Endothelial cell of umbilical vein (primary cell): ENCODE data around the gene SLC49A3. TPM values are rescaled to one million over a fixed set of nuclear protein-coding genes. Genes with fewer than 3 reads are reported as not detected.

ENCODE experiments used
- BruUV-seq: library from RNA; stranded (reverse); fragments of 400-500 nt; replicated peaks from 2 replicates; lab custom pipeline; 2021; lab: Mats Ljungman, UMichigan
- CTCF ChIA-PET: fragments of 300-600, 350-600 bp; sonication (Branson Sonifier 250); formaldehyde crosslinking; loops from one replicate; lab custom pipeline; 2021; ENCODE audit warnings: antibody characterized with exemption, inconsistent platforms; lab: Charles Lee
- POLR2A ChIA-PET: fragments of 300-600, 350-600 bp; sonication (Branson Sonifier 250); formaldehyde crosslinking; loops from one replicate; lab custom pipeline; 2021; ENCODE audit warnings: antibody characterized with exemption, inconsistent platforms; lab: Charles Lee
- DNase-seq: peaks from one replicate; pipeline ENCODE4 v3.0.0-alpha.2; 2011; ENCODE audit warnings: low read depth, low spot score
- FAIRE-seq: peaks from 2 replicates; lab custom pipeline; 2011; peaks lifted over from hg19 to GRCh38; lab: Jason Lieb, UNC
- H2AFZ ChIP-seq: 2 replicates; pipeline ENCODE4 v1.6.0; 2012; ENCODE audit warnings: low read depth, low read length, control low read depth, inconsistent platforms
- H3K27ac ChIP-seq: 2 replicates; pipeline ENCODE4 v1.5.1; 2011; ENCODE audit warnings: low read depth, mild to moderate bottlenecking, control low read depth, low read length, moderate library complexity; ENCODE audit not compliant: insufficient read depth
- H3K27me3 ChIP-seq, 2 experiments: 2 replicates each; pipeline versions ENCODE4 v1.6.0 to v1.6.1; 2011; ENCODE audit warnings: low read length in 2 of 2, mixed read lengths in 1 of 2; ENCODE audit not compliant: control insufficient read depth in 2 of 2, insufficient read depth in 2 of 2
- H3K36me3 ChIP-seq, 2 experiments: 2 replicates in 1 of 2; 3 replicates in 1 of 2; pipeline ENCODE4 v1.5.1; 2011; ENCODE audit warnings: low read length in 2 of 2, mild to moderate bottlenecking in 1 of 2, moderate library complexity in 1 of 2; ENCODE audit not compliant: control insufficient read depth in 2 of 2, insufficient read depth in 2 of 2; ENCODE audit errors: extremely low read depth in 1 of 2
- H3K4me1 ChIP-seq: 3 replicates; pipeline ENCODE4 v1.5.1; 2011; ENCODE audit warnings: mild to moderate bottlenecking, low read length; ENCODE audit not compliant: control insufficient read depth, insufficient read depth; ENCODE audit errors: extremely low read depth
- H3K4me2 ChIP-seq: 2 replicates; pipeline ENCODE4 v1.6.1; 2011; ENCODE audit warnings: low read length, control low read depth, mixed read lengths; ENCODE audit not compliant: insufficient read depth
- H3K4me3 ChIP-seq, 3 experiments: fragments of 200-600 bp in 1 of 3; sonication (generic), shearing (Covaris generic) in 1 of 3; replicated peaks in 1 of 3; 2 replicates each; pipeline ENCODE4 v1.5.1; 2011 to 2016; ENCODE audit warnings: control low read depth in 3 of 3, low read length in 3 of 3, mild to moderate bottlenecking in 2 of 3, inconsistent platforms in 1 of 3, low read depth in 1 of 3, moderate library complexity in 1 of 3; ENCODE audit not compliant: insufficient read depth in 1 of 3
- H3K79me2 ChIP-seq: 2 replicates; pipeline ENCODE4 v1.6.0; 2012; ENCODE audit warnings: low read length, inconsistent platforms; ENCODE audit not compliant: control insufficient read depth, insufficient read depth
- H3K9ac ChIP-seq: replicated peaks from 2 replicates; pipeline ENCODE3; 2011; ENCODE audit warnings: low read length, control low read depth; ENCODE audit not compliant: insufficient read depth; ENCODE audit errors: extremely low read depth
- H3K9me1 ChIP-seq: replicated peaks from 3 replicates; pipeline ENCODE4 v1.6.0; 2011; ENCODE audit warnings: mild to moderate bottlenecking, low read length; ENCODE audit not compliant: control insufficient read depth, insufficient read depth; ENCODE audit errors: extremely low read depth
- H3K9me3 ChIP-seq: replicated peaks from 2 replicates; pipeline ENCODE4 v1.5.1; 2012; ENCODE audit warnings: low read length, inconsistent platforms; ENCODE audit not compliant: control insufficient read depth, insufficient read depth
- H4K20me1 ChIP-seq: replicated peaks from 2 replicates; pipeline ENCODE3; 2011; ENCODE audit warnings: mild to moderate bottlenecking, low read length; ENCODE audit not compliant: control insufficient read depth, insufficient read depth; ENCODE audit errors: extremely low read depth
- CTCF ChIP-seq, 2 donors: IDR thresholded peaks; 1 replicate in 1 of 2; 2 replicates in 1 of 2; pipeline ENCODE4 v1.5.1; 2011; ENCODE audit warnings: low read length in 2 of 2, mild to moderate bottlenecking in 2 of 2, moderate library complexity in 2 of 2, control low read depth in 1 of 2, inconsistent platforms in 1 of 2, low read depth in 1 of 2; ENCODE audit not compliant: insufficient read depth in 1 of 2; ENCODE audit errors: extremely low read depth in 1 of 2
- EZH2 ChIP-seq: IDR thresholded peaks from 2 replicates; pipeline ENCODE4 v1.6.1; 2012; ENCODE audit warnings: borderline replicate concordance, low read depth, mild to moderate bottlenecking, moderate library complexity, low read length, inconsistent platforms; ENCODE audit not compliant: severe bottlenecking
- FOS ChIP-seq: IDR thresholded peaks from 2 replicates; pipeline ENCODE4 v1.6.1; 2011; ENCODE audit warnings: mild to moderate bottlenecking, low read length, moderate library complexity, borderline replicate concordance; ENCODE audit not compliant: insufficient read depth
- GATA2 ChIP-seq: IDR thresholded peaks from 2 replicates; pipeline ENCODE4 v1.7.0; 2011; ENCODE audit warnings: low read depth, mild to moderate bottlenecking, moderate library complexity, mixed read lengths, low read length; ENCODE audit not compliant: insufficient read length, insufficient read depth
- JUN ChIP-seq: IDR thresholded peaks from 2 replicates; pipeline ENCODE4 v1.6.1; 2011; ENCODE audit warnings: borderline replicate concordance, low read depth; ENCODE audit not compliant: insufficient read length, insufficient read depth
- MAX ChIP-seq: IDR thresholded peaks from 2 replicates; pipeline ENCODE4 v1.6.1; 2011; ENCODE audit not compliant: insufficient read depth, insufficient read length
- MYC ChIP-seq: IDR thresholded peaks from one replicate; pipeline ENCODE4 v1.6.1; 2011; ENCODE audit warnings: mild to moderate bottlenecking, low read depth, low read length
- POLR2A ChIP-seq: IDR thresholded peaks from 2 replicates; pipeline ENCODE4 v1.6.1; 2012; ENCODE audit warnings: low read depth, mild to moderate bottlenecking, control low read depth, low read length
- POLR2AphosphoS5 ChIP-seq: IDR thresholded peaks from 2 replicates; pipeline ENCODE4 v1.6.1; 2012; ENCODE audit warnings: low read depth, mild to moderate bottlenecking, control low read depth, low read length, moderate library complexity; ENCODE audit not compliant: insufficient read depth
- dilution Hi-C: fragments of 300-500 bp; cut with MboI; formaldehyde crosslinking; loops from one replicate; pipeline ENCODE4 v1.15.0; 2019; ENCODE audit warnings: low sequenced_read_pairs; ENCODE audit not compliant: extremely low pct_ligation_motif_present
- intact Hi-C: fragments of 100-400 bp; cut with micrococcal nuclease; formaldehyde crosslinking; loops from one replicate; pipeline ENCODE4 v1.10.0; 2022
- polyA plus RNA-seq, 4 experiments: library from polyadenylated mRNA; depleted of rRNA in 3 of 4; stranded (reverse) in 3 of 4; unstranded in 1 of 4; fragments of >200 nt; gene quantifications; 2 replicates each; pipeline versions ENCODE4 v1.2.1 to v1.2.3, GENCODE V29; 2011 to 2012; ENCODE audit warnings: missing spikeins in 1 of 4
- total RNA-seq: library from RNA; stranded (reverse); gene quantifications from 2 replicates; pipeline ENCODE4 v1.2.3, GENCODE V29; 2021

The SLC49A3 gene
- total and polyA plus RNA-seq, 2 donors (not counting 3 experiments of a cell fraction or from before 2014, with no cell fraction given), result 4.2 to 11.5 TPM

GRCh38 chr4:661881-662761 lies 26.8 kb downstream of the SLC49A3 start:
- Histone ChIP-seq H4K20me1 (no peaks in the 10 kb centered on the region), H3K4me3 (no peak overlapping the region), H3K4me1 (no peaks in the 10 kb centered on the region), H3K27ac (no peak overlapping the region), H3K36me3 (no peaks in the 10 kb centered on the region), H3K9me1 (no peaks in the 10 kb centered on the region), H2AFZ (no peak overlapping the region), H3K27me3 (peaks cover 0 to 5% of the 10 kb centered on the region in 2 experiments), H3K79me2 (no peaks in the 10 kb centered on the region), H3K9me3 (no peaks in the 10 kb centered on the region), H3K4me2 (no peak overlapping the region), H3K9ac (no peak overlapping the region)
- ChIA-PET POLR2A (no interaction called here), CTCF (no interaction called here)
- no peak for TF ChIP-seq FOS
- no peak for TF ChIP-seq MAX
- no peak for TF ChIP-seq MYC
- no peak for TF ChIP-seq CTCF (IDR thresholded peaks at IDR 0.05; ENCODE audit: extremely low read depth in 1 of 2, insufficient read depth in 1 of 2, low read depth in 1 of 2, low read length in 2 of 2)
- TF ChIP-seq EZH2, result no peak
- TF ChIP-seq POLR2AphosphoS5, result no peak
- TF ChIP-seq GATA2, result no peak
- no peak for TF ChIP-seq POLR2A
- TF ChIP-seq JUN, result no peak
- dilution Hi-C loops, result no loop called here
- no peak for FAIRE-seq
- intact Hi-C loops, result no loop called here
- no peak for DNase-seq
- BruUV-seq, result no TSS peak
